ENCODE data around the gene DLL3.

Gene DLL3

GRCh38 chr19:39518458-39518857 lies 19.7 kb downstream of the DLL3 start:
- Histone ChIP-seq H2BK15ac (replicated peaks; ENCODE audit: low read depth) (no peak overlapping the region), H4K5ac (ENCODE audit: low read length) (no peak overlapping the region), H3K23ac (ENCODE audit: low read length) (no peak overlapping the region), H2AK5ac (ENCODE audit: low read length) (no peak overlapping the region), H3K56ac (ENCODE audit: low read length) (peak overlapping the region; percentile 75), H3K27ac (ENCODE audit: low read depth, low read length) (no peak overlapping the region), H3K18ac (ENCODE audit: low read length) (no peak overlapping the region), H4K8ac (ENCODE audit: low read depth, low read length) (no peak overlapping the region), H3K9ac (ENCODE audit: low read length) (peak overlapping the region; percentile 59), H3K79me2 (ENCODE audit: control insufficient read depth, insufficient read depth, low read length) (no peaks in the 10 kb centered on the region), H3K79me1 (ENCODE audit: low read length) (peaks cover 5% of the 10 kb centered on the region), H3K36me3 (ENCODE audit: control insufficient read depth, insufficient read depth, low read length) (no peaks in the 10 kb centered on the region), H3K4me1 (ENCODE audit: control insufficient read depth, low read depth, low read length) (no peaks in the 10 kb centered on the region), H3K4me2 (ENCODE audit: low read length) (peak overlapping the region; percentile 16), H3K27me3 (ENCODE audit: insufficient read depth, low read length, poor library complexity) (peaks cover 2% of the 10 kb centered on the region), H3K4me3 (ENCODE audit: low read length) (no peak overlapping the region), H3K4ac (ENCODE audit: low read depth, low read length) (no peak overlapping the region), H2BK5ac (ENCODE audit: low read length) (no peak overlapping the region), H2BK120ac (ENCODE audit: low read depth, low read length) (no peak overlapping the region)
- peak; percentile 69 for DNase-seq
- WGBS (ENCODE audit: extremely low coverage, insufficient coverage, low lambda C conversion rate), result no CpG with 5 or more reads among the region's 5 CpGs

- Histone ChIP-seq H3K56ac (ENCODE audit: low read length) (peak overlapping the region; percentile 75), H3K79me2 (ENCODE audit: control insufficient read depth, insufficient read depth, low read length) (no peaks in the 10 kb centered on the region), H3K27me3 (ENCODE audit: insufficient read depth, low read length, poor library complexity) (peaks cover 1% of the 10 kb centered on the region), H3K79me1 (ENCODE audit: low read length) (peaks cover 5% of the 10 kb centered on the region), H3K23ac (ENCODE audit: low read length) (no peak overlapping the region), H2BK120ac (ENCODE audit: low read depth, low read length) (no peak overlapping the region), H3K36me3 (ENCODE audit: control insufficient read depth, insufficient read depth, low read length) (no peaks in the 10 kb centered on the region), H3K4me2 (ENCODE audit: low read length) (peak overlapping the region; percentile 16), H2AK5ac (ENCODE audit: low read length) (no peak overlapping the region), H3K18ac (ENCODE audit: low read length) (no peak overlapping the region), H3K9ac (ENCODE audit: low read length) (peak overlapping the region; percentile 59), H2BK5ac (ENCODE audit: low read length) (no peak overlapping the region), H3K4ac (ENCODE audit: low read depth, low read length) (peak overlapping the region; percentile 47), H3K4me1 (ENCODE audit: control insufficient read depth, low read depth, low read length) (no peaks in the 10 kb centered on the region), H4K5ac (ENCODE audit: low read length) (no peak overlapping the region), H2BK15ac (replicated peaks; ENCODE audit: low read depth) (no peak overlapping the region), H3K27ac (ENCODE audit: low read depth, low read length) (no peak overlapping the region), H3K4me3 (ENCODE audit: low read length) (no peak overlapping the region), H4K8ac (ENCODE audit: low read depth, low read length) (no peak overlapping the region)
- no CpG with 5 or more reads among the region's 9 CpGs for WGBS (ENCODE audit: extremely low coverage, insufficient coverage, low lambda C conversion rate)
- DNase-seq, result no peak
These were observed 20.2 kb downstream of the DLL3 start for GRCh38 chr19:39518975-39519374.

- H3K4me3 ChIP-seq (ENCODE audit: low read length), result no peak overlapping the region
- no peak overlapping the region for H2BK15ac ChIP-seq (replicated peaks; ENCODE audit: low read depth)
- H3K27ac ChIP-seq (ENCODE audit: low read depth, low read length), result no peak overlapping the region
- H3K18ac ChIP-seq (ENCODE audit: low read length), result no peak overlapping the region
- no peak for DNase-seq
- H3K27me3 ChIP-seq (ENCODE audit: insufficient read depth, low read length, poor library complexity), result no peaks in the 10 kb centered on the region
- no peak overlapping the region for H3K9ac ChIP-seq (ENCODE audit: low read length)
- no peaks in the 10 kb centered on the region for H3K79me2 ChIP-seq (ENCODE audit: control insufficient read depth, insufficient read depth, low read length)
- no peak overlapping the region for H2BK120ac ChIP-seq (ENCODE audit: low read depth, low read length)
- H4K5ac ChIP-seq (ENCODE audit: low read length), result no peak overlapping the region
- no CpG with 5 or more reads among the region's 8 CpGs for WGBS (ENCODE audit: extremely low coverage, insufficient coverage, low lambda C conversion rate)
- H3K36me3 ChIP-seq (ENCODE audit: control insufficient read depth, insufficient read depth, low read length), result no peaks in the 10 kb centered on the region
- H3K56ac ChIP-seq (ENCODE audit: low read length), result no peak overlapping the region
- H2AK5ac ChIP-seq (ENCODE audit: low read length), result no peak overlapping the region
- no peak overlapping the region for H3K4me2 ChIP-seq (ENCODE audit: low read length)
- H3K79me1 ChIP-seq (ENCODE audit: low read length), result peaks cover 5% of the 10 kb centered on the region
- H3K23ac ChIP-seq (ENCODE audit: low read length), result no peak overlapping the region
- no peak overlapping the region for H2BK5ac ChIP-seq (ENCODE audit: low read length)
- H3K4ac ChIP-seq (ENCODE audit: low read depth, low read length), result no peak overlapping the region
- H3K4me1 ChIP-seq (ENCODE audit: control insufficient read depth, low read depth, low read length), result no peaks in the 10 kb centered on the region
- no peak overlapping the region for H4K8ac ChIP-seq (ENCODE audit: low read depth, low read length)
These were observed 22.1 kb downstream of the DLL3 start for GRCh38 chr19:39520541-39521484.

- no peaks in the 10 kb centered on the region for H3K4me1 ChIP-seq (ENCODE audit: control insufficient read depth, low read depth, low read length)
- no CpG with 5 or more reads among the region's 8 CpGs for WGBS (ENCODE audit: extremely low coverage, insufficient coverage, low lambda C conversion rate)
- H2AK5ac ChIP-seq (ENCODE audit: low read length), result no peak overlapping the region
- no peak overlapping the region for H2BK120ac ChIP-seq (ENCODE audit: low read depth, low read length)
- no peak overlapping the region for H3K56ac ChIP-seq (ENCODE audit: low read length)
- H3K23ac ChIP-seq (ENCODE audit: low read length), result no peak overlapping the region
- H3K18ac ChIP-seq (ENCODE audit: low read length), result no peak overlapping the region
- H4K8ac ChIP-seq (ENCODE audit: low read depth, low read length), result no peak overlapping the region
- H3K79me1 ChIP-seq (ENCODE audit: low read length), result no peaks in the 10 kb centered on the region
- H2BK15ac ChIP-seq (replicated peaks; ENCODE audit: low read depth), result no peak overlapping the region
- H3K4ac ChIP-seq (ENCODE audit: low read depth, low read length), result no peak overlapping the region
- DNase-seq, result no peak
- H3K9ac ChIP-seq (ENCODE audit: low read length), result no peak overlapping the region
- H3K27ac ChIP-seq (ENCODE audit: low read depth, low read length), result no peak overlapping the region
- H4K5ac ChIP-seq (ENCODE audit: low read length), result no peak overlapping the region
- no peaks in the 10 kb centered on the region for H3K36me3 ChIP-seq (ENCODE audit: control insufficient read depth, insufficient read depth, low read length)
- H3K4me3 ChIP-seq (ENCODE audit: low read length), result no peak overlapping the region
- H3K79me2 ChIP-seq (ENCODE audit: control insufficient read depth, insufficient read depth, low read length), result no peaks in the 10 kb centered on the region
- H2BK5ac ChIP-seq (ENCODE audit: low read length), result no peak overlapping the region
- H3K27me3 ChIP-seq (ENCODE audit: insufficient read depth, low read length, poor library complexity), result no peaks in the 10 kb centered on the region
- no peak overlapping the region for H3K4me2 ChIP-seq (ENCODE audit: low read length)
These were observed 25.7 kb downstream of the DLL3 start for GRCh38 chr19:39524495-39524894.

GRCh38 chr19:39525205-39525604 lies 26.5 kb downstream of the DLL3 start:
- no peak overlapping the region for H2BK5ac ChIP-seq (ENCODE audit: low read length)
- no peaks in the 10 kb centered on the region for H3K27me3 ChIP-seq (ENCODE audit: insufficient read depth, low read length, poor library complexity)
- H3K23ac ChIP-seq (ENCODE audit: low read length), result no peak overlapping the region
- no peak overlapping the region for H4K8ac ChIP-seq (ENCODE audit: low read depth, low read length)
- no peak for DNase-seq
- no peak overlapping the region for H3K4ac ChIP-seq (ENCODE audit: low read depth, low read length)
- H3K36me3 ChIP-seq (ENCODE audit: control insufficient read depth, insufficient read depth, low read length), result no peaks in the 10 kb centered on the region
- WGBS (ENCODE audit: extremely low coverage, insufficient coverage, low lambda C conversion rate), result no CpG with 5 or more reads among the region's 3 CpGs
- H3K18ac ChIP-seq (ENCODE audit: low read length), result no peak overlapping the region
- no peak overlapping the region for H3K4me2 ChIP-seq (ENCODE audit: low read length)
- H3K56ac ChIP-seq (ENCODE audit: low read length), result no peak overlapping the region
- H2BK15ac ChIP-seq (replicated peaks; ENCODE audit: low read depth), result no peak overlapping the region
- no peak overlapping the region for H3K27ac ChIP-seq (ENCODE audit: low read depth, low read length)
- H3K4me1 ChIP-seq (ENCODE audit: control insufficient read depth, low read depth, low read length), result no peaks in the 10 kb centered on the region
- H2AK5ac ChIP-seq (ENCODE audit: low read length), result no peak overlapping the region
- H4K5ac ChIP-seq (ENCODE audit: low read length), result no peak overlapping the region
- no peak overlapping the region for H2BK120ac ChIP-seq (ENCODE audit: low read depth, low read length)
- no peaks in the 10 kb centered on the region for H3K79me2 ChIP-seq (ENCODE audit: control insufficient read depth, insufficient read depth, low read length)
- no peak overlapping the region for H3K9ac ChIP-seq (ENCODE audit: low read length)
- H3K79me1 ChIP-seq (ENCODE audit: low read length), result no peaks in the 10 kb centered on the region
- no peak overlapping the region for H3K4me3 ChIP-seq (ENCODE audit: low read length)

Measured in mesendoderm (in vitro differentiated cells).